Fibroblast of lung (primary cell): ENCODE results near the gene RPS6KL1.

ENCODE experiments used
- EZH2 ChIP-seq: IDR thresholded peaks from 2 replicates; pipeline ENCODE4 v1.5.1; 2012; ENCODE audit warnings: low read length, control low read depth, mild to moderate bottlenecking; ENCODE audit errors: missing control alignments
- TF ChIP-seq, protein P1 (sequence below), 2 donors: IDR thresholded peaks in 1 of 2; conservative IDR thresholded peaks in 1 of 2; 1 replicate in 1 of 2; 2 replicates in 1 of 2; pipeline ENCODE4 v1.5.1; 2011 to 2012; ENCODE audit warnings: low read length in 2 of 2, control low read depth in 1 of 2, inconsistent platforms in 1 of 2, low read depth in 1 of 2, mild to moderate bottlenecking in 1 of 2

DNA sequence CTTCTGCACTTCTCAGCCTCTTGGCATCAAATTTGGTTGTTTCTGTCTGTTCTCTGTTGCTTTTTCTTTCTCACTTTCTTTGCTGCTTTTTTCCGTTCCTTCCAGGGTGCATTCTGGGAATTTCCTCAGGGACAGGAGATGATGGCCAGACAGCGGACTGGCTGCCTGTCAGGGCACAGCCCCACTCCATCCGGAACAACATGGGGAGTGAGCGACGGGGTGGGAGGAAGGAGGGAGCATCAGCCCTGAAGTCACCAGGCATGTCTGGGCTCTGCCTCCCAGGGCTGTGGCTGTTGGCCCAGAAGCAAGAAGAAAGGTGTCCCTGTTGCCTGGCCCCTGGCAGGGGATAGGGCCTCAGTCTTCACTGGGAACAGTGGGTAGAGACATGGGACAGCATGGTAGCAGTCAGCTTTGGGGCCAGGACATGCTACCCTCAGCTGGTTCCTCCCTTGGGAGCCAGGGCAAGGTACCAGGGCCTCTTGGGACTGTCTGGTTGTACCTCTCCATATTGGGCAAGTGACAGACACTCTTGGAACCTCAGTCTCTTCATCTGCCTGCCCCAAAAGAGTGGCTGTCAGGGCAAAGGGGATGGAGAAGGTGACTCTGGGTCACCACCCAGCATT lies 23.7 kb upstream of the RPS6KL1 start:
- TF ChIP-seq, protein P1, sequence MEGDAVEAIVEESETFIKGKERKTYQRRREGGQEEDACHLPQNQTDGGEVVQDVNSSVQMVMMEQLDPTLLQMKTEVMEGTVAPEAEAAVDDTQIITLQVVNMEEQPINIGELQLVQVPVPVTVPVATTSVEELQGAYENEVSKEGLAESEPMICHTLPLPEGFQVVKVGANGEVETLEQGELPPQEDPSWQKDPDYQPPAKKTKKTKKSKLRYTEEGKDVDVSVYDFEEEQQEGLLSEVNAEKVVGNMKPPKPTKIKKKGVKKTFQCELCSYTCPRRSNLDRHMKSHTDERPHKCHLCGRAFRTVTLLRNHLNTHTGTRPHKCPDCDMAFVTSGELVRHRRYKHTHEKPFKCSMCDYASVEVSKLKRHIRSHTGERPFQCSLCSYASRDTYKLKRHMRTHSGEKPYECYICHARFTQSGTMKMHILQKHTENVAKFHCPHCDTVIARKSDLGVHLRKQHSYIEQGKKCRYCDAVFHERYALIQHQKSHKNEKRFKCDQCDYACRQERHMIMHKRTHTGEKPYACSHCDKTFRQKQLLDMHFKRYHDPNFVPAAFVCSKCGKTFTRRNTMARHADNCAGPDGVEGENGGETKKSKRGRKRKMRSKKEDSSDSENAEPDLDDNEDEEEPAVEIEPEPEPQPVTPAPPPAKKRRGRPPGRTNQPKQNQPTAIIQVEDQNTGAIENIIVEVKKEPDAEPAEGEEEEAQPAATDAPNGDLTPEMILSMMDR (conservative IDR thresholded peaks at IDR 0.05 in 1 of 2, IDR thresholded peaks at IDR 0.05 in 1 of 2; ENCODE audit: low read depth in 1 of 2, low read length in 2 of 2): no peak
- no peak for TF ChIP-seq EZH2
